Stimulated activated CD8-positive, alpha-beta memory T cell treated with anti-CD3 and anti-CD28 coated beads, Interleukin-15, amount 100 ng/mL, for 24 hours (primary cell): Measurements from ENCODE around the gene CRCP.
"Not testable (repeated sequence)": the region's sequence is repeated elsewhere in the genome, so short reads cannot be mapped to it uniquely, and the experiment has no call there.

Source experiments
- DNase-seq: peaks from one replicate; pipeline ENCODE4 v3.0.0-alpha.2; 2020; ENCODE audit warnings: low read depth

Gene CRCP

GRCh38 chr7:66156035-66156434 is 41.4 kb downstream of the CRCP start:
- DNase-seq: not testable (repeated sequence)

GRCh38 chr7:66157060-66157459 is 42.4 kb downstream of the CRCP start:
- no peak for DNase-seq

GRCh38 chr7:66162622-66163021 is 48.0 kb downstream of the CRCP start:
- no peak for DNase-seq

GRCh38 chr7:66163186-66163610 is 48.6 kb downstream of the CRCP start:
- no peak for DNase-seq

- DNase-seq: no peak
Observed at GRCh38 chr7:66164356-66164755, 49.7 kb downstream of the CRCP start.

- DNase-seq: no peak
Observed at GRCh38 chr7:66167773-66168387, 53.2 kb downstream of the CRCP start.

GRCh38 chr7:66169616-66170015 is 55.0 kb downstream of the CRCP start:
- DNase-seq: no peak

GRCh38 chr7:66170309-66171231 is 55.9 kb downstream of the CRCP start:
- DNase-seq: no peak

- not testable (repeated sequence) for DNase-seq
Observed at GRCh38 chr7:66172536-66173401, 58.1 kb downstream of the CRCP start.

GRCh38 chr7:66173856-66174255 is 59.2 kb downstream of the CRCP start:
- no peak for DNase-seq

- not testable (repeated sequence) for DNase-seq
Observed at GRCh38 chr7:66175006-66175405, 60.4 kb downstream of the CRCP start.

- DNase-seq: no peak
Observed at GRCh38 chr7:66176914-66177313, 62.3 kb downstream of the CRCP start.

- no peak for DNase-seq
Observed at GRCh38 chr7:66178258-66178657, 63.6 kb downstream of the CRCP start.

GRCh38 chr7:66181329-66181728 is 66.7 kb downstream of the CRCP start:
- DNase-seq: no peak

GRCh38 chr7:66181845-66182244 is 67.2 kb downstream of the CRCP start:
- no peak for DNase-seq

GRCh38 chr7:66182920-66183319 is 68.3 kb downstream of the CRCP start:
- no peak for DNase-seq

GRCh38 chr7:66183700-66184099 is 69.1 kb downstream of the CRCP start:
- no peak for DNase-seq

- no peak for DNase-seq
Observed at GRCh38 chr7:66185680-66186187, 71.1 kb downstream of the CRCP start.

GRCh38 chr7:66186991-66187390 is 72.3 kb downstream of the CRCP start:
- no peak for DNase-seq

- no peak for DNase-seq
Observed at GRCh38 chr7:66187905-66188304, 73.3 kb downstream of the CRCP start.

- DNase-seq: no peak
Observed at GRCh38 chr7:66188645-66189044, 74.0 kb downstream of the CRCP start.
